A673 (cell line): ENCODE measurements around the gene PICALM.

Experiments
- EZH2 ChIP-seq: fragments of 200-600 bp; sonication (generic); IDR thresholded peaks from 2 replicates; pipeline ENCODE4 v1.6.1; 2017; ENCODE audit warnings: borderline replicate concordance, low read depth, mild to moderate bottlenecking, mixed read lengths, antibody characterized with exemption, low read length; ENCODE audit not compliant: poor library complexity, severe bottlenecking
- TF ChIP-seq, protein P1 (sequence below): fragments of 300-800, 200-600 bp; sonication (generic); conservative IDR thresholded peaks from 2 replicates; pipeline ENCODE4 v1.5.1; 2017; ENCODE audit warnings: low read depth, mild to moderate bottlenecking, antibody characterized with exemption, low read length, moderate library complexity, mixed read lengths

DNA sequence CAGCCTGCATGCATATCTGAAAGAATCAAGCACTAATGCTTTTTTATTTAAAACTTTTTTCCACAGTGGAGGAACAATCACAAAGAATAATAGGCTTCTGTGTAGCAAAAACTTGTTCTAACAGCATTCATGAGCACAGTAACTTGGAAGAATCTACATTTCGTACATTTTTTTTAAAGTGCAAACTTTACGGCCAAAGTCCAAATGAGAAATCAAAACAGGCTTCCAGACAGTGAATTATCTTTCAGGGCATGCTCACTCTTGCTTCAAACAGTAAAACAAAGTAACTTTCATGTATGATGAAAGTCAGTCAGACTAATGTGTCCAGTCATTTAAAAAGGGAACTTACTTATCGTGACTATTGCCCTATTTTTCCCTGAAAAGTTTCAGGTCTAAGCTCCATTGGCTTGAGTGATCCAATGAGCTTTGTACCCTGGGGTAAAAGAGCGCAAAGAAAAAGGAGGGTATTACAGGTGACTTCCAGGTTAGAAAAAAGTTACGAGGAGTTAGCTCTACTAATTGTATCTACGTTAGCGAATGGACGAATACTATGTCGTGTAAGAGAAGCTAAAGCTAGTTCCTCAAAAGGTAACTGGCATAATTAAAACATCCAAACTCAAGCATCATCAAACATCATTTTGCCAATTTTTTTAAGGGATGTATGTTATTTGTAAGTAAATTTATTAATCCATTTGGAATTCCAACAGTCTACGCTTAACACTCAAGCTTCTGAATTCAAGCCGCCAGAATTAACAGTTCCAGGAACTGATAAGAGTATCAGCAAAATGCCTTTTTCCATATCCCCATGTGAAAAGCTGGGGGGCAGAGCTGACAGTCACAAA lies 1.7 kb downstream of the PICALM start:
- TF ChIP-seq EZH2, result no peak
- TF ChIP-seq, protein P1, sequence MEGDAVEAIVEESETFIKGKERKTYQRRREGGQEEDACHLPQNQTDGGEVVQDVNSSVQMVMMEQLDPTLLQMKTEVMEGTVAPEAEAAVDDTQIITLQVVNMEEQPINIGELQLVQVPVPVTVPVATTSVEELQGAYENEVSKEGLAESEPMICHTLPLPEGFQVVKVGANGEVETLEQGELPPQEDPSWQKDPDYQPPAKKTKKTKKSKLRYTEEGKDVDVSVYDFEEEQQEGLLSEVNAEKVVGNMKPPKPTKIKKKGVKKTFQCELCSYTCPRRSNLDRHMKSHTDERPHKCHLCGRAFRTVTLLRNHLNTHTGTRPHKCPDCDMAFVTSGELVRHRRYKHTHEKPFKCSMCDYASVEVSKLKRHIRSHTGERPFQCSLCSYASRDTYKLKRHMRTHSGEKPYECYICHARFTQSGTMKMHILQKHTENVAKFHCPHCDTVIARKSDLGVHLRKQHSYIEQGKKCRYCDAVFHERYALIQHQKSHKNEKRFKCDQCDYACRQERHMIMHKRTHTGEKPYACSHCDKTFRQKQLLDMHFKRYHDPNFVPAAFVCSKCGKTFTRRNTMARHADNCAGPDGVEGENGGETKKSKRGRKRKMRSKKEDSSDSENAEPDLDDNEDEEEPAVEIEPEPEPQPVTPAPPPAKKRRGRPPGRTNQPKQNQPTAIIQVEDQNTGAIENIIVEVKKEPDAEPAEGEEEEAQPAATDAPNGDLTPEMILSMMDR, result no peak
